Measurements from ENCODE around the gene SETD7. TPM values are rescaled to one million over a fixed set of nuclear protein-coding genes. Genes with fewer than 3 reads are reported as not detected.
A peak's percentile ranks its signal among the peaks of the same experiment; 100 is the strongest.

The SETD7 gene
- total and polyA plus RNA-seq, 2 experiments from 2014 or later, result 1.1 to 4.2 TPM

DNA sequence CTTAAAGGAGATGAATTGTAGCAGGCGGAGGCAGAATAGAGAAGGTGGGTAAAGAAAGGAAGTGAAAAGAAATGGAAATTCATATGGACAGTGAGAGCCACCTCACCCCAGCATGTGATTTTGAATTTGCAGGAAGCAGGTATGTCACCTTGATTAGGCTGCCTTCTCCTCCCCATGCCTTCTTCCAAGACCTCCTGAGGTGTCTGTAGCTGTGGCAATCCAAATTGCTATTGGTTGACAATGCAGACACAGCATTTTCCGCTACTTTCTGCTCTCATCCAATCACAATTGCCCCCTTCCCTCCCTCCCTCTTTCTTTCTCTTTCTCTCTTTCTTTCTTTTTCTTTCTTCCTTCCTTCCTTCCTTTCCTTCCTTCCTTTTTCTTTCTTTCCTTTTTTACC is 63.6 kb downstream of the SETD7 start:
- Histone ChIP-seq H3F3A (replicated peaks; ENCODE audit: low read depth) (no peaks in the 10 kb centered on the region), H3K4me2 (0 out of 2 replicates have a peak overlapping the region, but pooled peaks have one; percentile 16), H3K9me2 (ENCODE audit: insufficient read depth) (no peaks in the 10 kb centered on the region; the same call in 1 of the 2 replicates), H3K36me3 (ENCODE audit: insufficient read depth) (no peaks in the 10 kb centered on the region), H2AFZ (no peak overlapping the region), H3K27me3 (ENCODE audit: insufficient read depth) (no peaks in the 10 kb centered on the region), H3K27ac (ENCODE audit: low read depth) (no peak overlapping the region), H3K4me1 (ENCODE audit: insufficient read depth) (peaks cover 13% of the 10 kb centered on the region; the same call in 1 of the 2 replicates), H3K4me3 (no peak overlapping the region), H4K20me1 (replicated peaks; ENCODE audit: insufficient read depth) (no peaks in the 10 kb centered on the region), H3K79me2 (replicated peaks; ENCODE audit: insufficient read depth) (no peaks in the 10 kb centered on the region)
- Mint-ChIP-seq H3K4me1 (peaks cover 11% of the 10 kb centered on the region), H3K27ac (peak overlapping the region; percentile 23; the same call in 1 of the 2 replicates), H3K4me3 (no peak overlapping the region), H3K27me3 (ENCODE audit: insufficient read depth, low read depth, poor library complexity) (no peaks in the 10 kb centered on the region), H3K36me3 (ENCODE audit: low read depth) (peaks cover 3% of the 10 kb centered on the region; the same call in 1 of the 3 replicates), H3K9me3 (no peaks in the 10 kb centered on the region)
- TF ChIP-seq POLR2AphosphoS5 (IDR thresholded peaks at IDR 0.05; ENCODE audit: low read depth) (no peak), ZNF462 (CRISPR knock-in tag; IDR thresholded peaks at IDR 0.05) (peak; percentile 86; the same call in 1 of the 2 replicates)
- DNase-seq (ENCODE audit: low spot score), result peak; percentile 67
- ATAC-seq, result peak; percentile 92

DNA sequence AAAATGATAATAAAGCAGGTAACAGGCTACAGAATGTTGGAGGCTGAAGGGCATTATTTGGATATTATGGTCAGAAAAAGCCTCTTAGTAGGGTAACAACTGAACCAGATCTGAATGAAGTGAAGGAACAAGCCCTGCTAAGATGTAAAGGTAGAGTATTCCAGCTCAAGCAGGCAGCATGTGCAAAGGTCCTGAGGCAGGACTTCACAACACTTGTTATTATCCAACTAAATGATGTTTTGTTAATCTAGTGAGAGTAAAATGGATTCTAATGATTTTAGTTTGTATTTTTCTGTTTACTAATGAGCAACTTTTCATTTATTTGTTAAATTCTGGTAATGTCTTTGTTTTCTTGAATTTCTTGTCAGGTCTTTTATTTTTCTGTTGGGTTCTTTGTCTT is 66.4 kb downstream of the SETD7 start:
- no peaks in the 10 kb centered on the region for H3K79me2 ChIP-seq (replicated peaks; ENCODE audit: insufficient read depth)
- H3K4me2 ChIP-seq, result no peak overlapping the region
- H3K27me3 ChIP-seq (ENCODE audit: insufficient read depth), result no peaks in the 10 kb centered on the region
- Mint-ChIP-seq H3K27ac (no peak overlapping the region), H3K4me1 (peaks cover 11% of the 10 kb centered on the region), H3K27me3 (ENCODE audit: insufficient read depth, low read depth, poor library complexity) (no peaks in the 10 kb centered on the region), H3K4me3 (no peak overlapping the region), H3K9me3 (no peaks in the 10 kb centered on the region), H3K36me3 (ENCODE audit: low read depth) (peaks cover 3% of the 10 kb centered on the region; the same call in 1 of the 3 replicates)
- no peak for ATAC-seq
- TF ChIP-seq REST (IDR thresholded peaks at IDR 0.05; ENCODE audit: unreplicated experiment), result no peak
- H2AFZ ChIP-seq, result no peak overlapping the region
- H3K27ac ChIP-seq (ENCODE audit: low read depth), result no peak overlapping the region
- no peaks in the 10 kb centered on the region for H3K36me3 ChIP-seq (ENCODE audit: insufficient read depth)
- no peak overlapping the region for H3K4me3 ChIP-seq
- no peak for DNase-seq (ENCODE audit: low spot score)
- peaks cover 13% of the 10 kb centered on the region; the same call in 1 of the 2 replicates for H3K4me1 ChIP-seq (ENCODE audit: insufficient read depth)
- H4K20me1 ChIP-seq (replicated peaks; ENCODE audit: insufficient read depth), result no peaks in the 10 kb centered on the region
- no peaks in the 10 kb centered on the region for H3F3A ChIP-seq (replicated peaks; ENCODE audit: low read depth)
- no peaks in the 10 kb centered on the region; the same call in 1 of the 2 replicates for H3K9me2 ChIP-seq (ENCODE audit: insufficient read depth)
